ENCODE results near the gene D2HGDH. TPM values are rescaled to one million over a fixed set of nuclear protein-coding genes. Genes with fewer than 3 reads are reported as not detected.
A peak's percentile ranks its signal among the peaks of the same experiment; 100 is the strongest.

D2HGDH gene
- total and polyA plus RNA-seq, 10 of the 15 experiments (the other 5 are each of a cell fraction or from before 2014, with no cell fraction given): 0.52 to 32.1 (median 11.0) TPM

GRCh38 chr2:241729868-241730267, 4.6 kb upstream of the D2HGDH start:
- ChIA-PET CTCF (interaction anchor here (0.6 to 1.9 kb wide), 3 partner anchors 27 to 157 kb away, joined by 3 to 6 read pairs (median 3); no protein-coding TSS in a partner anchor), RAD21 (ENCODE audit: unreplicated experiment) (no interaction called here), SMC1A (ENCODE audit: uncharacterized antibody, unreplicated experiment) (no interaction called here), POLR2A (no interaction called here)
- no peak for FAIRE-seq
- Histone ChIP-seq H2AFZ (ENCODE audit: control insufficient read depth, low read depth, low read length) (no peak overlapping the region), H4K20me1 (ENCODE audit: control insufficient read depth, insufficient read depth) (no peaks in the 10 kb centered on the region; the same call in 1 of the 2 replicates), H3K27me3 (replicated peaks in 1 of 2; ENCODE audit: control insufficient read depth in 2 of 2, insufficient read depth in 2 of 2, low read length in 1 of 2) (no peaks in the 10 kb centered on the region), H3K9ac (ENCODE audit: control insufficient read depth, insufficient read depth, low read length) (no peak overlapping the region), H3K4me2 (ENCODE audit: control insufficient read depth, insufficient read depth) (no peak overlapping the region), H3K4me1 (ENCODE audit: control insufficient read depth, insufficient read depth, low read length) (no peaks in the 10 kb centered on the region), H3K27ac (ENCODE audit: control insufficient read depth, insufficient read depth) (no peak overlapping the region), H3K4me3 (no peak overlapping the region), H3K36me3 (ENCODE audit: control insufficient read depth in 2 of 2, insufficient read depth in 2 of 2, low read length in 1 of 2) (no peaks in the 10 kb centered on the region), H3K9me3 (replicated peaks; ENCODE audit: control insufficient read depth, insufficient read depth, low read length) (no peaks in the 10 kb centered on the region), H3K79me2 (ENCODE audit: control insufficient read depth, insufficient read depth, low read length) (peaks cover 2% of the 10 kb centered on the region; the same call in 1 of the 2 replicates)
- ATAC-seq: no peak
- in situ Hi-C loops (cut with MboI): no loop called here
- intact Hi-C loops (cut with micrococcal nuclease; ENCODE audit: unreplicated experiment): loop anchor here (5.0 to 10.0 kb wide), 2 partner anchors 43 to 115 kb away; partner anchors contain the start of gene DTYMK
- 43% methylated on average over 6 of the region's 6 CpGs for WGBS (ENCODE audit: insufficient coverage, insufficient replicate concordance, low lambda C conversion rate, missing lambda C conversion rate)
- no peak for DNase-seq (ENCODE audit: low read depth, low spot score)
- TF ChIP-seq MYC (IDR thresholded peaks at IDR 0.05; ENCODE audit: insufficient read depth, insufficient read length, insufficient replicate concordance, low read length, severe bottlenecking) (no peak), BHLHE40 (IDR thresholded peaks at IDR 0.05; ENCODE audit: borderline replicate concordance in 1 of 2, low read depth in 2 of 2, low read length in 1 of 2) (peak in 1 of 2 experiments; percentile 1; a peak in 1 of 4 replicates), ATF7 (IDR thresholded peaks at IDR 0.05; ENCODE audit: low read depth) (no peak), TCF12 (IDR thresholded peaks at IDR 0.05; ENCODE audit: low read depth, low read length) (0 out of 2 replicates have a peak, but pooled peaks have one; percentile 46), PKNOX1 (IDR thresholded peaks at IDR 0.05) (peak; percentile 31; the same call in 1 of the 2 replicates), SP1 (IDR thresholded peaks at IDR 0.05; ENCODE audit: low read depth, low read length) (no peak), CHD2 (IDR thresholded peaks at IDR 0.05; ENCODE audit: borderline replicate concordance, low read depth, low read length) (peak; percentile 66; the same call in 1 of the 2 replicates)
- no TSS peak for BruUV-seq (replicated peaks)
